HG02642 (cell line): ENCODE data around the gene TMEM132A.
"Not testable (repeated sequence)": the region's sequence is repeated elsewhere in the genome, so short reads cannot be mapped to it uniquely, and the experiment has no call there.

ENCODE experiments used
- ATAC-seq: cut with Tn5 transposase; IDR thresholded peaks from one replicate; pipeline ENCODE4 v1.9.1; 2021; ENCODE audit warnings: mild to moderate bottlenecking; ENCODE audit not compliant: unreplicated experiment, poor library complexity

The TMEM132A gene

GRCh38 chr11:60951904-60952741 lies 27.9 kb downstream of the TMEM132A start, which contains the start of gene SLC15A3:
Gene SLC15A3, minus strand, starts transcription at chr11:60952176. Its CDS starts 625 bp downstream, at chr11:60951551.
- peak; percentile 82 for ATAC-seq

- no peak for ATAC-seq
These were observed 28.5 kb downstream of the TMEM132A start for GRCh38 chr11:60952742-60953170.

- ATAC-seq, result no peak
These were observed 29.5 kb downstream of the TMEM132A start for GRCh38 chr11:60953781-60954180.

- ATAC-seq, result no peak
These were observed 30.2 kb downstream of the TMEM132A start for GRCh38 chr11:60954421-60954820.

- ATAC-seq, result no peak
These were observed 31.3 kb downstream of the TMEM132A start for GRCh38 chr11:60955571-60955970.

GRCh38 chr11:60957188-60957587 lies 32.9 kb downstream of the TMEM132A start:
- ATAC-seq, result no peak

GRCh38 chr11:60959431-60959830 lies 35.2 kb downstream of the TMEM132A start:
- ATAC-seq, result no peak

GRCh38 chr11:60960405-60960804 lies 36.1 kb downstream of the TMEM132A start:
- ATAC-seq, result no peak

- no peak for ATAC-seq
These were observed 40.5 kb downstream of the TMEM132A start for GRCh38 chr11:60964801-60965200.

- no peak for ATAC-seq
These were observed 42.6 kb downstream of the TMEM132A start for GRCh38 chr11:60966890-60967289.

GRCh38 chr11:60968223-60968622 lies 44.0 kb downstream of the TMEM132A start:
- no peak for ATAC-seq

- ATAC-seq, result peak; percentile 63
These were observed 46.1 kb downstream of the TMEM132A start for GRCh38 chr11:60970369-60970774.

- ATAC-seq, result no peak
These were observed 46.6 kb downstream of the TMEM132A start for GRCh38 chr11:60970890-60971289.

GRCh38 chr11:60971520-60971919 lies 47.3 kb downstream of the TMEM132A start, which contains the start of gene CD6:
Gene CD6, plus strand, starts transcription at chr11:60971680. Its CDS starts 186 bp downstream, at chr11:60971866.
- no peak for ATAC-seq

- ATAC-seq, result no peak
These were observed 48.1 kb downstream of the TMEM132A start for GRCh38 chr11:60972182-60973030.

GRCh38 chr11:60973699-60974098 lies 49.4 kb downstream of the TMEM132A start:
- no peak for ATAC-seq

GRCh38 chr11:60974316-60974715 lies 50.1 kb downstream of the TMEM132A start:
- ATAC-seq, result not testable (repeated sequence)

GRCh38 chr11:60974726-60975125 lies 50.5 kb downstream of the TMEM132A start:
- no peak for ATAC-seq

- ATAC-seq, result no peak
These were observed 53.0 kb downstream of the TMEM132A start for GRCh38 chr11:60977224-60977623.

- no peak for ATAC-seq
These were observed 53.6 kb downstream of the TMEM132A start for GRCh38 chr11:60977836-60978235.
